NCI-H69 (cell line): ENCODE data around the gene CELF4.
A peak's percentile ranks its signal among the peaks of the same experiment; 100 is the strongest.

Experiments
- DNase-seq: peaks from one replicate; lab custom pipeline; 2025; lab: John Stamatoyannopoulos, UW

Gene CELF4

DNA sequence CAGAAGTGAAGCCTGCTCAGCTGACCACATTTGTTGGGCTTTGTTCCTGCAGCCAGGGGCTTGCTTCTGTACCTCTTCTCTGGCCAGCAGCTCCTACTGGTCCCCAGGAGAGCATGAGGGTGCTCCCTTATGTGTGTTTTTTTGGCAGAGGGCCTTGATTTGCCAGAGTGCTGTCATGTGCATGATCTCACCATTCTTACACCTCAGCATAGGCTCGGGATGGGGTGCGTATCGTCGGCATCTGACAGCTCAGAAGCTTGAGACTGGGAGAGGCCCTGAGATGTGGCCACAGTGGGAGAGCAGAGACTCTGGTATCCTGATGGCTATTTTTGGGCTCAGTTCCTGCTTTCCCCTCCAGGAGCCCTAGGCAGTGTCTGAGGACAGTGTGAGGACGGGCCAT, 71.2 kb downstream of the CELF4 start:
- no peak for DNase-seq

DNA sequence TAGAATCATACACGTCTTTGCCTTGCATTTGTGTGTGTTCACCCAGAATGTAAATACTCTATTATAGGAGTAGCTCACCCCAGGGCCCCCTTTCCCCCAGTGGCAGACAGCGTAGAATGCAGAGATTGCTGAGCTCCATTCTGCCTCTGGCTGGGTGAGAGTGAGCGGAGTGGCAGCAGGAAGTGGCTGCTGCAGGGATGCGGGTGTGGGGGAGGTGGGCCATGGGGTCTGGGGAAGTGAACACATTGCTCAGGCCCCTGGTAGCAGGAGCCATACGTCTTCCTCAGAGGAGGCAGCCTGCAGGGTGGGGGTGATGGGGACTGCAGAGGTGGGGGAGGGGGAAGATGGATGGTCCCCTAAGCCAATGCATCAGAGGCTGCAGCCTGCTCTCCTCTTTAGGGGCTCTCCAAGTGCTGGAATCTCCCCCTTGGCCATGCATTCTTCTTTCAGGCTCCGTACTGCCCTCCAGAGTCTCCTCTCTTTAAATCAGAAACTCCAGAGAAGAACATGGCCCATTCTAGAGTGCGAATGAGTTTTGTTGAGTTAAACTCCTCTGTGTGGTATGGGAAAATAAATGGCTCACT, 72.2 kb downstream of the CELF4 start:
- peak; percentile 38 for DNase-seq

DNA sequence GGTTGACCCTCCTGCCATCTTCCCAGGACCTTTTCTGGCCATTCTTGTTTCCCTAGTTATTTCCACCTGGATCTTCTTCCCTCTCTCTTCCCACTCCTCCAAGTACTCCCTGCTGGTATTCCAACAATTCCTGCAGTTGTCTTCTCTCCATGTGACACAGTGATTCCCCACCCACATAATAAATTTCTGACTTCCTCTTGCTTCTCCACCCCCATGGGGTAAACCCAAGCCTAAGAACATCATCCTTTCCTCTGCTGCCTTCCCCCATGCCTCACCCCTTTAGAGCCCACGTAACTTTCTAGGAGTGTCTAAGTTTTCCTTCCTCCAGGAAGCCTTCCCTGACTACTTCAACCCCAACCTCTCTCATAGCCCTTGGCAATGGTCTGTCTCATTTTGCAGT, 72.6 kb downstream of the CELF4 start:
- peak; percentile 36 for DNase-seq

DNA sequence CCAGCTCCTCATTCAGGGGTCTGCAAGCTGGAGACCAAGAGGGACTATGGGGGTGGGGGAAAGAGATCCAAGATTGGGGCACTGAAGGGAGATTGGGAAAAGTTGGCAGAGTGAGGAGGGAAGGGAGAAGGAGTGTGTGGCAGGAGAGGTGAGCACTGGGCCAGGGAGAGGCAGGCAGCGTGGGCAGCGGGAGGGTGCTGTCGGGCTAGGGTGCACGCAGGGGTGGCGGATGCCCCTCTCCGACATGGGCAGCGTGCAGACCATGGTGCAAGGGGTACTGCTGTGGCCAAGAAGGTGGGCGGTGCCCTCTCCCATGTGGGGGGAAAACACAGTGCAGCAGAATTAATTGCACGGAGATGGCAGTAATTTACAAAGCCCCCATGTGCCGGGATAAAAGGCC, 74.1 kb downstream of the CELF4 start:
- DNase-seq, result no peak

DNA sequence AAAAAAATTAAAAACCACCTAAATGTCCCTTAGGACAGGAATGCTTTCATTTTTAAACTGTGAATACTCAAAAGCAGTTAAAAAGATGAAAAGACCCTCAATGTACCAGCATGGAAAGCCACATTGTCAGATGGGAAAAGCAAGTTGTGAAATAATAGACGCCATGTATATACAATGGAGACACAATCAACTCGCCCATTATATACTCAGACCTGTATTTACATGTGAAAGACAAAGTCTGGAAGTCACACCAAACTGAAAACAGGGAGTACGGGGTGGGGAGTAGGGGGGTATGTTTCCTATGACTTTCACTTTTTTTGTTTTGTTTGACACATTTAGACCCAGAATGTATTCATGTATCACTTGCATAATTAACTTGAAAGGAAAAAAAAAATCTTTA, 75.6 kb downstream of the CELF4 start:
- peak; percentile 72 for DNase-seq

DNA sequence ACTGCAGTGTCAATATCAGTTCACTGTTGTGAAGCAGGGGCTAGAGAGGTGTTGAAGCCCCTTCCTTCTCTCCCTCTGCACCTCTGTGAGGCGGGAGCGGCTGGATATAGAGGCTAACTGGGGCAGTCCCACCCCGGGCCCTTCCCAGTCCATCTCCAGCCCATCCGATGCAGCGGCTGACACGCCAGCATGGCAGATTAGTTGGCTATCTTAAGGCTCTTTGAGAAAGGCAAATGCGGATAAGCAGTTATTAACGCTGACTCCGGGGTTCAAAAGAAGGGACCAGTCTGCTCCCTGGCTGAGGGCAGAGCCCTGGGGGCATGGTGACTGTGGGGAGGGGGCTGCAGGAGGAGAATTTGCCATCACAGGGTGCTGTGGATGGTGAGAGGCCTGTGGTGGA, 76.6 kb downstream of the CELF4 start:
- DNase-seq, result no peak

DNA sequence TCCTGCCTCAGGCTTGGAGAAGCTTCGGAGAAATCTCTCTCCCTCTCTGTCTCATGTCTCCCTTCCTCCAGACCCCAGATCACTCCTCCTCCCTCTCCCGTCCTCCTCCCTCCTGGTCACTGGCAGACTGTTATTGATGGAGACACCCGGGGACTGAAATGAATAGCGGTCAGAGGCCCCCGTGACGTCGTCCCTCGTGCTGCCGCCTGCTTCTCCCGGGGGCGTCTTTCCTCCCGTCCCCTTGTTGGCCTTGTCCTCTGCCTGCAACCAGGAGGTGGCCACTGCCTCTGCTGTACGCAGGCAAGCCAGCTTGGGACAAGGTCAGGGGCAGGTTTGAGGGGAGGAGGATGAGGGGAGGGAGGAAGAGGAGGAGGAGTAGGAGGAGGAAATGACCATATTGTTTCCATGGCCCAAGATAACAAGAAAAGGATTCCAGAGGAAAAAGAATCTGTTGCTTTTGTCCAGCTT, 78.2 kb downstream of the CELF4 start:
- DNase-seq, result no peak

DNA sequence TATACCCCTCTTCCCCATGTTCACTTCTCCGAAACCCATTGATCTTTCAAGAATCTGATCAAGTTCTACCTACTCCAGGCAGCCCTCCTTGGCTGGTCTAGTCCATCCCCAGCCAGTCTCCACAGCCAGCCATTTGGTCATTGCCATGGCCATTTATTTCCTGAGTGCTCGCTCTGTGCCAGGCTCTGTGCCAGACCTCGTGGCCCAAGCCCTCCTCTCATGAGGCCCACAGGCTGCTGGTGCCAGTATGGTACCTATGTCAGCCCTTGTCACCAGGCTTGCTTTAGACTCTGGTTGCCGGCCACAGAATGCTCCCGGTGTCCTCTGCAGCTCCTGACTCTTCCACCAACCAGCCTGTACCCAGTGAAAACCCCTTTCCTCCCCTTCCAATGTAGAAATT, 78.8 kb downstream of the CELF4 start:
- no peak for DNase-seq

DNA sequence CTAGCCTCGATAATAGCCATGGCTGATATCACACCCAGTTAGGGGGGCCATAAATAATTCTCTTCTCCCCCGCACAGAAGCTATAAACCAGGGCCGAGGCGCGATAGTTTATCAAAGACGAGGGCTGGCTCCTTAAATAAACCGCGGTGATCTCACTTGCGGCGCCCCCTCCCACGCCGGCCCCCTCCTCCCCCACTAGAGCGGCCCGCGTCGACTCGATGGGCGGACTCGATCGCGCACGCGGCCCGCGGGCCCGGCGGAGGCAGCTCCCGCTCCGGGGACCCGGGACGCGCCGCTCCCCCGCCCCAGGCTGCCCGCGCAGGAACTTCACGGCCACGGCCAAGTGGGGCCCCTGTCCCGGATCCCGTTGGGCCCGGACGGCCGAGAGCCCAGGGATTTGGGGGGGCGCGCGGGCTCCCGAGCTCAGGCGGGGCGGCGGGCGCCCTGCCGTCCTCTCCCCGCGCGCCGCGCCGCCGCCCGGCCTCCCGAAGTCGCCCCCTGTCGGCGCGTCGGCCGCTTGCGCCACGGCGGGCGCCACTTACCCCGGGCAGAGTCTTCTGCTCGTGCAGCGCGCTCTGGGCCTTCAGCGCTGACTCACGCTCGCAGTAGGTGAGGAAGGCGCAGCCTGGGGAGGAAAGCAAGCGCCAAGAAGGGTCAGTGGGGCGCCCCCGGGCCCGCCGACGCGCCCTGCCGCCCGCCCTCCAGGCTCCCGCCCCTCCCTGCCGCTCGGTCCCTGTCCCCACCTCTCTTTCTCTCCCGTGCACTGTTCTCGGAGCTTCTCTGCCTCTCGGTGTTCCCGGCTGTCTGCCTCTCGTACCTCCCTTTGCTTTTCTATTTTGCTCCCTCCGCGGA, 80.4 kb downstream of the CELF4 start:
- DNase-seq, result peak; percentile 97

DNA sequence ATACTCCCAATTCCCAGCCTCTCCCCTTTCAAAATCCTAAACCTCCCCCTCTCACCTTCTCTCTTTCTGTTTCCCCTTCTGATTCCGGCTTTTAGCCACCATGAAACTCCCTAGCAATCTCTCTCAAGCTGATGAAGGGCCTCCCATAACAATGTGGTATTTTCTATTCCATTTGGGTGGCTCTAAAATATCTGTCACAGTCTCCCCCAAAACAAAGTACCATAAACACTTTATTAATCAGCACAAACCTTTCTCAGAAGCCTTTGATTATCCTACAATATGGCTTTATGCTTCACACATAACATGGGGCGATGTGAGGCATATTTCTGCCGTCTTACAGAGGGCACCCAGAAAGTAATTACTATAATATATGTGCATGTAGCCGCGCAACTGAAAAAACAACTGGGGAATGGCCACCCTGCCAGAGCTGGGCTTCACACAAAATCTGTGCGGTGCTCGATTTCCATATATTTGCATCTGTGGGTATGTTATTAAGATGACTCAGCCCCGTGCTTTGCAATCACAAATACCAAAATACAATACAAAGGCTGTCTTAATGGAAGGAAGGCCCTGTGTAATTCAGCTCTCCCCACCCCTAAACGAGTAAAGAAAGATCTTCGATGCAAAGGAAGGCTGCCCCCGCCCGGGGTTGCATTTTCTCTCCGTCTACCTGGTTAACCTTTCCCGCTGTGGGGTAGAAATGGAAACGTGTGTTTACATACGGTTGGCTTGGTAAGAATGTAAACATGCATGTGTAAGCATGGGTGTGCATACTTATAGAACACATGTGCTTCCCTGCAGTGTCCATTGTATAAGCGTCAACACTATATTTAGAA, 81.4 kb downstream of the CELF4 start:
- DNase-seq, result peak; percentile 93

DNA sequence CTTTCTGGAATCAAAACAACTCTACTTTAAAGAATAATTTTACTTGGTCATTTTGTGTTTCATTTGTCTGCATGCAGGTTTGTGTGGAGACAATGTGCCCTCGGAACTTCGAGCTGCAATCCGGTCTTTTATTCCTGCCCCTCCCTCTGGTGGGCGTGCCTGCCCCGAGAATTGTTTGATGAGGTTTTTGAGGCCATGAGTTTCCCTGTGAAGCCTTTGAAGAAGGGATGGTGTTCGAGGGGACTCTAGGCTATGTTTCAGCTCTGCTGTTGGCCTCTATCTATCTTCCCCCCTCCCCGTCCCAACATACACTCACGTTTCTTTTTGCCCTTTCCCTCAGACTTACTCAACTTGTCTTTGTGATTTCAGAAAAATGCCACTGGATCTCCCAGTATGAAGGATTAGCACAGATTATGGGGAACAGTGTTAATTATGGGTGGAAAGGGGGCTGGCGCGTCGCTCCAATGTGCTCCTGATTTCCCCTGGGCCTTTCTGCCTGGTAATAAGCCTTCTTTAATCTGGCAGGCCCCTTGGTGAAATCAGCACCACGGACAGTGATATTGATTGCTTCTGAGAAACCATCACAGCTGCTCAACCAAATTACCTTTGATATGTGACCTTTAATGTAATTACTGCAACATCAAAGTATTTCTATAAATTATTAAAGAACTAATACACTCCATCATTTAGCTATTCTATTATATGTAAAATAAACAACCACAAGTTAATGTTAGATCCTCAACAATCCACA, 82.2 kb downstream of the CELF4 start:
- DNase-seq, result no peak

DNA sequence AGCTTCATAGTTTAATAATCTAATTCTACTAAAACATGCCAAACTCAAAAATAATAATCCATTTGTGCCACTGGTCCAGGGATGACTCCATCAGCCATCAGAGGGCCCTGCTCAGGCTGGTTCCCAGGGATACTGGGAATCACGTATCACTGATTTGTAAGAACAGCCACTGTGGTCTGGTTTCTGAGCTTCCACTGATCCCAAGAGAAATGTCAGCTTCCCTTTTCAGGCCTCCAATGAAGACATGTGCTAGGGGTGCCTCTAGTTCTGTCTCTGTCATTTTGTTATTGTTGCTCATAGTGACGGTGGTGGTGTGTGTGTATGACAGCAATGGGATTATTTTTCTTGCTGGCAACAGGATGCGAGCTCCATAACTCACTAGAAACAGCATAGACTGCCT, 83.2 kb downstream of the CELF4 start:
- no peak for DNase-seq

DNA sequence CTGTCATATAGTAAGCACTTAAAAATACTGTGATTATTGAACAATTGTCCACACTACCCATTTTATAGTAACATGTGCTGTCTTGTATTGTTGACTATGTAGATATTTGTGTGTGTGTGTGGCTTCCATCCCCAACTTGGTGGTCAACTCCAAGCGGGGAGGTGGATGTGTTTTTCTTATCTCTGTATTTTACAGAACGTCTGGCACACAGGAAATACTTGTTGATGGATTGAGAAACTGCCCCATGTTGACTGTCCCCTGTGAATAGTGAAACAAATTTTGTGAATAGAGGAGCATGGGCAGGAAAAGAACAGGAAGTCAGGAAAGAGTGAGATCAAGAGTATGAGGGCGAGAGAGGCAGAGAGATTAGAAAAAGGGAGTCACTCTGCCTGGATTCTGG, 83.6 kb downstream of the CELF4 start:
- no peak for DNase-seq

DNA sequence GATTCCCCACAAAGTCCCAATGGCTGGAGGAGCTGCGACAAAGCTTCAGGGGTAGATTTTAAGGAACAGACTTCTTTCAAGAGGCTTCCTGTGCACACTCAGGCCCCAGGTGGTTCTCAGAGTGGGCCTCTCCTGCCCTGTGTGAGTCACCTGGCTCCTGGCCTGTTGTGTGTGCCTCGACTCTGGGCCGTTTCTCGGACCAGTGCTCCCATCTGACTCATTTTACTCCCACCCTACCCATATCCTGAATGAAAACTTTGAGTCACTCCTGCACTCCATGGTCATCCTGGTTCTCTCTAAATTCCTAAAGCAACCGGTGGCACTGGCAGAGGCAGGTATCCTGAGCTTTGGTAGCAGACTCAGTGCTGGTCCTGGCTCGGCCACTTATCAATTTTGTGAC, 84.1 kb downstream of the CELF4 start:
- DNase-seq, result no peak

DNA sequence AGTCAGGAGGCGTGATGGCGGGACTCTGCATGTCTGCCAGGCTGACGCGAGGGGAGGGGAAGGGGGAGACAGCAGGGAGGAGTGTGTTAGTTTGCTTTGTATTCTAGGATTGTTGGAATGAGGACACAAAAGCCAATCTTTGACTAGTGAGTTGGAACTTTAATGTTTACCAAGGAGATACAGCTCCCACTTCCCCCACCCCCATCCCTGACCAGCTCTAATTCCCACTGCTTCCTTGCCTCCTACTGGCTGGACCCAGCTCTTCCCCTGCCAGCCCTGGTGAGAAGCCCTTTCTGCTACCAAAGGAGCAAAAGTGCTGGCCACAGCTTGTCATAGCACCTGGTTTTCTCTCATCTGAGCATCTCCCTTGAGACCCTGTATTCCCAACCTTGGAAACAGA, 84.5 kb downstream of the CELF4 start:
- peak; percentile 66 for DNase-seq

DNA sequence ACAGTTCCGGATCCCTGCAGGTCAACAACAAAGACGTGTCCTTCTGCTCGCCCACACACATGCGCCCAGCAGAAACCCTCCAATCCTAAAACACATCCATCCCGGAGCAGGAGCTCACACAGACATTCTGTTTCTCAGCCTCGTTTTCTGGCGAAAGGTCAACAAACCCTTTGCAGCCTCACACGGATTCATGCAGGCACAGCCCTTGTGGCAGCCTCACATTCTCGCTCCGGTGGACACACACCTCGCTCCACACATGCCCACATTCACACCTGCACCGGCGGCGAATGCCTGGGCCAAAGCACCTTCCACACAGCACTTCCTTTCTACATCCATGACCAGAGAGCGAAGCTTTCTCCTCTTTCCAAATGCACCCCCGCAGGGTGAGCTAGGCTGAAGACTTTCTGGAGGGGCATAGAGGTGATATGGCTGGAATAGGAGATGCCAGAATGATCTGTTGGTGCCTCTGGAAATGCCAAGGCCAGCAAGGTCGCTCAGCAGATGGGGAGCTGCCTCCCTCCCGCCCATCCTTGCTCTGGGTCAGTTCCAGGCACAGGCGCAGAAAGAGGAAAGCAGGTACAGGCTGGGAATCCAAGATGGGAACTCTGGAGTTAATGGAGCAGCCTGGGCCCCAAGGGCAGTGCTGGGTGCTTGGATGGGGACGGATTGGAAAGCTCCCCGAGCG, 88.8 kb downstream of the CELF4 start:
- DNase-seq, result no peak

DNA sequence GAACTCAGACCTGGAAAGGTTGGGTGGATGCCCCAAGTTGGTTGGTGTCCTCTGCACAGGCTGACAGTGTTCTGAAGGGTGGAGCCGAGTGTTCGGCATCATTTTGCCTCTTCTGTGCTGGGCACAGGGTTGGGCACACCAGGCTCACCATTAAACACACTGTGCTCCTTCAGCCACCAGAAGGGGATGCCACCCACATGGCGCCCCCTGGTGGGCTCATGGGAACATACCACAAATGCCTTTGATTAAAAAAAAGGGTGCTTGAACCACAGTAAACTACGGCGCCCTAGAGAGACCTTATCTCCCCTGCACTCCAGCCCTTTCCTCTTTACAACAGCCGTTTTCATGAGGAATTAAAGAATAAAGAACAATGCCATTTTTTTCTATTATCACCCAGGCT, 89.4 kb downstream of the CELF4 start:
- peak; percentile 82 for DNase-seq

DNA sequence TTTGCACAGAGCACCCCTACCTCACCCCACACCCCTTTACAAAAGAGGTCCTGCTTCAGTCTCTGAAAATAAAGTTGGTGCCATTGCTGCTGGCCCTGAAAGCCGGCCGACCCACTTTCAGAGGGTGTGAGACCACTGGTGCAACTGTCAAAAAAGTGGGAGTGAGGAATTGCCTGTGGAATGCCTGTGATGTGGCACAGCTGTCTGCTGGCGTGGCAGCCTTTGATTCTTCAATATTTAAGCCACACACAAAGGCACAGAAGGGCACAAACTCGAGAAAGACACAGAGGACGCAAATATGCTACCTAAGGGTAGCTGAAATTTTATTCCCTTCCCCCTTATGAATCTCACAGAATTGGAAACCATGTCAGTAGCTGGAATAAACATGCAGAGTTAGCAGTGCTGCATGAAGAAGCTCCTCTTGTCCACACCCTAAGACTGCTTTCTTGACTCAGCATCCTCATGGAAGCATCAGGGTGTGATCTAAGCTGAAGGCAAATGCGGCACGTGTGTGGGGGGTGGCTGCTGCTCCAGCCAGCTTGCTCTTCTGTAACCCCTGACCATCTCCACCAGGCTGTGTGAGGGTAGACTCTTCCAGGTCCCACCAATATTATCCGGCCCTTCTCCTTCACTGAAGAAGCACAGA, 92.3 kb downstream of the CELF4 start:
- no peak for DNase-seq

DNA sequence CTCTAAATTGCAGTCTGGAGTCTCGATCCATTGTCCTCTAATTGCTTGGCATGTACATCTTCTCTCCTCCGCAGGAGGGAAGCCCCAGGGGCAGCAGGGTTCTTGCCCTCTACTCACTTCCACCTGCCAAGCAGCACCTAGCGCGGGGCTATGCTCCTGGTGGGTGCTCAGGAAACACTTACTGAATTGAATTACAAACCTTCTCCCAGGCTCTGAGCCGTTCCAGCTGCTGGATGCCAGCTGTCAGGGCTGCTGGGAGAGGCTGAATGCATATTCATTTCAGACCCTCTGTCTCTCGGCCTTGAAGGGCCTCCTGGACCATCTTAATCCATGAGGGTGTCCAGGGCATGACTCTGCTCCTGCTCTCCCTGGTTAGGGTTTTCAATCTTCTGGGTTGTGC, 94.0 kb downstream of the CELF4 start:
- DNase-seq, result peak; percentile 100

DNA sequence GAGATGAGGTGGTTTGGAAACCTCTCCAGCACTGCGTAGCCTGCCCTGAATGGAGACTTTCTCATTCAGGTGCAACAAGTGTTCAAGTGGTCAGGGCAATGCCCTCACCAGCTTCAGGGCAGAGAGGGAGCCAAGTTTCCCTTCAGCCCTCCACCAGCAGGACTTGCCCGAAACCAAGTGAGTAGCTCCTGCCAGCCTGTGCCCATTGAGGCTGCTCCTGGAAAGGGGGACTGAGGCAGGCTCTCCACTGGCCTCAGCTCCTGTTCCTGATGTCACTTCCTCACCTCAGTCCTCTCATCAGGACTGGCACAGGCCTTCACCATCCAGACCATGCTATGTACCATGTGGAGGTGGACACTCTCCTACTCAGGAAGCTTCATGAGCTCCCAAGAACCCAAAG, 94.6 kb downstream of the CELF4 start:
- no peak for DNase-seq
